ENCODE measurements around the gene ZNF423.
A peak's percentile ranks its signal among the peaks of the same experiment; 100 is the strongest.
"Not testable (repeated sequence)": the region's sequence is repeated elsewhere in the genome, so short reads cannot be mapped to it uniquely, and the experiment has no call there.

ZNF423 gene

GRCh38 chr16:49693445-49693844, 162.5 kb downstream of the ZNF423 start:
- peak in 1 of 3 experiments; percentile 7 for DNase-seq

- DNase-seq, result no peak
Observed at GRCh38 chr16:49690778-49691177, 165.1 kb downstream of the ZNF423 start.

DNA sequence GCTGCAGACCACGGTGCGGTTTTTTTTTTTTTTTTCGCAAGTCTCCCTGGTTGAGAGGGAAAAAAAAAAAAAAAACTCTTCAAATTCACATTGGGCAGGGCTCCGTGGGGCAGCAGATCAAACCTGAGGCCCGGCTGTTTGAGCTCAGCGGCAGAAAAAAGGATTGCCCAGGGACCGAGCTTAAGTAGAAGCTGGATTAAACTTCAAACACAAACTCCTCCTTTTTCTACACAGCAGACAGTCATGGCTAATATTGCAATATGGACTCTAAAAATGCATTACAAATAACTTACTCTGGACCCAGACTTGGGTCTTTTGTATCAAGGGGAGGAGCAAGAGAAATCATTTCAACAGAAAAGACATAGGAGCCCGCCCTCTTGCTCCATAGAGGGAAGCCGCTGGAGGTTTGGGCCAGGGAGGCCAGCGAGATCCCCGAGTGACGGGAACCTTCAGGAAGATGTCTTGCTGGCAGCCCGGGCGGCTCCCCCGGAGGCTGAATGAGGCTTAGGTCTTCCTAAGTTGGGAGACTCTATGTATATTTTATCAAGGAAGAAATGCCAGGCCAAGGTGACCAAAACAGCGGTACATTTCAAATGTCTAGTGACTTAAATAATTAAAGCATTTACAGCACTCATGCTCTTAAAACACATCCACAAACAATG, 167.7 kb downstream of the ZNF423 start:
- no peak for DNase-seq

DNA sequence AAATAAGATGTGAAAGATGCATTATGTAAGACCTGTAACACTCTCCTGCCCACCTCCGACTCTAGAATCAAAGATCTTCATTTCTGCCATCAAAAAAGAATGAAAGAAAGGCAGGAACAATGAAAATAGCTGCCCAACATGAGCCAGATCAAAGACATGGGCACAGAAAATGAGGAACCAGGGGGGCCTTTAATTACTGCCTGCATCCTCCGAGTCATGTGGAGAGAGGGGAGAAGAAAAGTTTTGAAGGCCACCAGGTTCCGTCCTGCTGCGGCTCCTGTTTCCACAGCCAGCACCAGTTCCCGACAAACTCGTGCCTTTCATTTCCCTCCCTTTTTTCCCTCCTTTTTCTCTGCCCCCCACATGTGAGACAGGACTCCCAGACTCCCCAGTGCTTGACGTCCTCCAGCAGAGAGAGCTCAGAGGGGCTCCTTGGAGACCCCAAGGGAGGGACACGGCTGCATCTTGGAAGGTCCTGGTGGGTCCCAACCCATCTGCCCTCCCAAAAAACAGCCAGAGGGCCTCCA, 168.4 kb downstream of the ZNF423 start:
- no peak for DNase-seq

- no peak for DNase-seq
Observed at GRCh38 chr16:49684696-49685095, 171.2 kb downstream of the ZNF423 start.

DNA sequence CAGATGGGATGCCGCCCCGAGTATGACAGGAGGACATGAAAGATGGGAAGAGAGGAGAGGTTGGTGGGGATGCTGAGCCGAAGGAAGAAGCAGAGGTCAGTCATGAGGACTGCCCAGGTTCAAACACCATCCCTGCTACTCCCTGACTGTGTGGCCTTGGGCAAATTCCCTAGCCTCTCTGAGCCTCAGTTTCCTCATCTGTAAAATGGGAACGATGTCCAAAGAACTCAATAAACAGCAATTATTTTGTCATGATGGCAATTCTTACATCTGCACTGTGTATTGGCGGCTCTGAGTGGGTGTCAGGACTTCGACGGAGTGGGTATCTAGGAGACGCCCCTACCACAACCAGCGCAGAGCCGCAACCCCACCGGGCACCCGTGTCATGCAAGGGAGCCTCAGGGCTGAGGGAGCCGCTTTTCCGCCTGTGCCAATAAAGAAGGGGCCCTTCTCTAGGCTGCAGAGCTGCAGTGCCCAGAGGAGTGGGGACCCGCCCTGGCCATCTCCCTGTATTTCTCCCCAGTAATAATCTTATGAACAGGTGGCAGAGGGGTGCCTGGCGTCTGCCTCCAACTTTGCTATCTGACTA, 173.2 kb downstream of the ZNF423 start:
- no peak for DNase-seq

DNA sequence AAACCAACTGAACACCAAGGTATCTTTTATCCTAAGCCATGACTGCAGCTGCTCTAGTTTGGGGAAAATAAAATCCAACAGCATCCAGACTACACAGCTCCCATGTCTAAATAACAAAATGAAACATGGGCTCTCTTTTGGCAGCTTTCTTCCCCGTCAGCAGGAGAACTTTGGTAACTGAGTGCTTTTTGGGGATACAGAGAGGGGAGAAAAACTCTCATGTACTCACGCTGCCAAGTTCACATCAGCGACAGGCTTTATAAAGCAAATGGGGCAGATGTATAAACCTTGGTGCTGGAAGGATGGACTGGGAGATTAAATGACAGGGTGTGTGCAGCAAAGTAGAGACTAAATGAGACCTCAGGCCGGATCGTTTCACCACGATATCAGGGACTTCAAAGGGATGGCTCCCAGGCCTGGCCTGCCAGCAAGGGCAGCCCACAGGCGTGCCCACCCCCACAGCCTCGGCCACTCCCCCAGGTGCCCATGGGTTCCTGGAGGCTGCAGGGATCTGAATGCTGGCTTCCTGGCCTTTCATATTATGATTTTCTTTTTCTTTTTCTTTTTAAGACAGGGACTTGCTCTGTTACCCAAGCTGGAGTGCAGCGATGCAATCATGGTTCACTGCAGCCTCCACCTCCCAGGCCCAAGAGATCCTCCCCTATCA, 174.6 kb downstream of the ZNF423 start:
- no peak for DNase-seq

DNA sequence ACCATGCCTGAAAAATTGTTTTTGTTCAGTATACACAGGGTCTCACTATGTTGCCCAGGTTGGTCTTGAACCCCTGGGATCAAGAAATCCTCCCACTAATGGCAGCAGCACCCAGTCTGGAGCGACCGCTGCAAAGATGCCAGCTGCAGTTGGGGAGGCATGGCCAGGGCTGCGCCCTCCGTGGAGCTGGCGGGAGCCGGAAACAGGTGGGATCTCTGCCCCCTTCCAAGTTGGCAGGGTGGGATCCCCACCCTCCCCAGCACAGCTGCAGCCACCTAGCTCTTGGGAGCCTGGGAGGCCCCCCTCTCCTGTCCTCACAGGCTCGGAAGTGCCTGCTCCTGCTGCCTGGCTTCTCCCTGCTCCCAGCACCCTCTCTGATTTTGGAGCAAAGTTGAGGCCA, 176.8 kb downstream of the ZNF423 start:
- DNase-seq, result no peak

GRCh38 chr16:49677661-49678060, 178.3 kb downstream of the ZNF423 start:
- not testable (repeated sequence) for DNase-seq

DNA sequence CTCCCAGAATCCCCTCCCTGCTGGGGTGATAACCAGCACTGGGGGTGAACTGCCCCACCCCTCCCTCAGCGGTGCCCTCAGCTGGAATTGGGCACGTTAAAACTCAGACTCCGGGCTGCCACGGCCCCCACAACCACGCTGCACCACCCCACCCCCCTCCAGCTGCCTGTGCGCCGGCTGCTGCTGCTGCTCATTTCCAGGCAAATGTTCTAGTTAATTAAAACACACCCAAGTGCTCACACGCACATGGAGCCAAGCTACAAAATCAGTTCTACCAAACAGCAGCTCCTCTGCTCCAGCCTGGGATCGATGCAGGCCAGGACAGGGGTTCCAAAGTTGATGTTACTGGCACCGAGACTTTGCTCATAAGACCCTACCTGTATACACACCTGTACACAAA, 180.5 kb downstream of the ZNF423 start:
- DNase-seq, result no peak

- no peak for DNase-seq
Observed at GRCh38 chr16:49674990-49675389, 180.9 kb downstream of the ZNF423 start.

DNA sequence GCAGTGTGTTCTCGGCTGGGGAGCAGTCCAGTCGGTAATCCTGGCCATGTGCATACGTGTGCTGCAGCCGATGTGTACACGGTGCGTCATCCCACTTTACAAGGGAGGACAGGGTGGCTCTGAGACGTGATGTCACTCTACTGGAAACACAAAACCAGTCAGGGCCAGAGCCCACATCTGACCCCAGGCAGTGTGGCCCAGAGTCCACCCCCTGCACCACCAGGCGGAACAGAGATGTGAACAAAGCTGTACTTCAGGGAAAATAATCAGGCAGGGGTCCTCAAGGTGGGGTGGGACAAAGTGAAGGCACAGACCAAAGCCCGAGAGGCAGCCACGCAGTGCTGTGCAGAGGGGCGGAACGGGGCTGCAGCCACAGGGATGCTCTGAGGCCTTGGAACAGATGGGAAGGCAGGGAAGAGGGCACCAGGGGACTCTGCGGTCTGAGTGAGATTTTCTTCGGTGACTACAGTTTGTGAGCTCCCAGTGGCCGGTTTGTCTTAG, 181.5 kb downstream of the ZNF423 start:
- DNase-seq, result no peak

- no peak for DNase-seq
Observed at GRCh38 chr16:49673442-49673841, 182.5 kb downstream of the ZNF423 start.

GRCh38 chr16:49672753-49673152, 183.2 kb downstream of the ZNF423 start:
- DNase-seq, result peak in 2 of 3 experiments; percentile 67 to 81

- DNase-seq, result no peak
Observed at GRCh38 chr16:49671333-49671732, 184.6 kb downstream of the ZNF423 start.

DNA sequence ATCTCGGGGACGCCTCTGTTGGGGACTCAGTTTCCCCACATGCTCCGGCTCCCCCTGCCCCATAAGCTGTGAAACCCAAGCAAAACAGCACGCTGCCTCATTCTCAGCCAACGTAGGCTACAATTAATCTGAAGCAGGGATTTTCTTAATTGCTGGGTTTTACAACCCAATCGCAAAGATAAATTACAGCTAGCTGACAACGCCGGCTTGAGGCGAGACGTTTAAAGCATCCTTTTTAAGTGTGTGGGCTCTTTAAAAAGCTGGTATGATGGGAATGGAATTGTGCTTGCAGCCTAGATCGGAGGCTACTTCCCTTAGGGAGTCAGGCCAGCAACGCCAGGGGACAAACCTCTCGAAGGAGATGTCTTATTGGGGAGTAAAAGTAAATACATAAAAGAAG, 185.3 kb downstream of the ZNF423 start:
- DNase-seq, result peak in 2 of 3 experiments; percentile 12 to 64

GRCh38 chr16:49665482-49666230, 190.3 kb downstream of the ZNF423 start:
- no peak for DNase-seq

DNA sequence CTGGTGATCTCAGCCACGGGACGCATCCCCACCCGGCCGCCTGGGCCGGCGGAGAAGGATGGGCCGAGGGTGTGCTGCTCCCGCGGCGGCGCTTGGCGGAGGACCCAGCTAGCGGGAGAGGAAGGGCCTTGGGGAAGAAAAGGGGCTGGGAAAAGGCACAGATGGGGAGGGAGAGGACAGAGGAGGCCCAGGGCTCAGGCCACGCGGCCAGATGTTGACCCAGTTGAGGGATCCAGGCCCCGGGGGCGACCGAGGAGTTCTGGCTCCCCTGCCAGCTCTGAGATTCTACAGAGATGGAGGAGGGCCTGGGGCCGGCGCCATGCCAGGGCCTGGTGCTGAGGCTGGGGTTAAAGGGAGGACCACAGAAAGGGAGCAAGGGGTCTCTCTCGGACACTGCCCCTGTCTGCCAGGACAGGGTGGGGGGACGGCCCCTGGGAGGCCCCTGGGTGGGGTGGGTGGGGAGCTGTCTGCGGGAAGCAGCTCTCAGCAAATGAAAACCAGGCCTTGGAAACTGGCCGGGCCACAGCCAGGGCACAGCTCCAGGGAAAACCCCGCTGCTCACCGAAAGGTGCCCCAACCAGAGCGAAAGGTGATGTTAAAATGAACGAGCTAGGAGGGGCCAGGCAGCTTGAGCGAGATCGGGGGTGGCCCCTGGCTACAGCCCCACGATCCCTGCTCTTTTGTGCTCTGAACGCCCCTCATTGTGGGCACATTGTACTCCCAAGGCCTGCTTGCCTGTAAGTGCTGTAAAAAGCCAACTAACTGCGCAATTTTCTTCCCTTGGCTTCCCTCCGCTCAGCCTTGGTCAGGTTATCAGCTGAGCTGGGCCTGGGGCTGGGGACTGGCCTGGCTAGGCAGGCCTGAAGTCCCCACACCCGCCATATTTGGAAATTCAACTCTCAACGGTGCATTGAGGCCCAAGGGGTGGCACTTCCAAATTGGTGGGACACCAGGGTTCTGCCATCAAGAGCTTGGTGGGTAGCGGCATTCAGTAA, 191.4 kb downstream of the ZNF423 start:
- DNase-seq, result no peak

DNA sequence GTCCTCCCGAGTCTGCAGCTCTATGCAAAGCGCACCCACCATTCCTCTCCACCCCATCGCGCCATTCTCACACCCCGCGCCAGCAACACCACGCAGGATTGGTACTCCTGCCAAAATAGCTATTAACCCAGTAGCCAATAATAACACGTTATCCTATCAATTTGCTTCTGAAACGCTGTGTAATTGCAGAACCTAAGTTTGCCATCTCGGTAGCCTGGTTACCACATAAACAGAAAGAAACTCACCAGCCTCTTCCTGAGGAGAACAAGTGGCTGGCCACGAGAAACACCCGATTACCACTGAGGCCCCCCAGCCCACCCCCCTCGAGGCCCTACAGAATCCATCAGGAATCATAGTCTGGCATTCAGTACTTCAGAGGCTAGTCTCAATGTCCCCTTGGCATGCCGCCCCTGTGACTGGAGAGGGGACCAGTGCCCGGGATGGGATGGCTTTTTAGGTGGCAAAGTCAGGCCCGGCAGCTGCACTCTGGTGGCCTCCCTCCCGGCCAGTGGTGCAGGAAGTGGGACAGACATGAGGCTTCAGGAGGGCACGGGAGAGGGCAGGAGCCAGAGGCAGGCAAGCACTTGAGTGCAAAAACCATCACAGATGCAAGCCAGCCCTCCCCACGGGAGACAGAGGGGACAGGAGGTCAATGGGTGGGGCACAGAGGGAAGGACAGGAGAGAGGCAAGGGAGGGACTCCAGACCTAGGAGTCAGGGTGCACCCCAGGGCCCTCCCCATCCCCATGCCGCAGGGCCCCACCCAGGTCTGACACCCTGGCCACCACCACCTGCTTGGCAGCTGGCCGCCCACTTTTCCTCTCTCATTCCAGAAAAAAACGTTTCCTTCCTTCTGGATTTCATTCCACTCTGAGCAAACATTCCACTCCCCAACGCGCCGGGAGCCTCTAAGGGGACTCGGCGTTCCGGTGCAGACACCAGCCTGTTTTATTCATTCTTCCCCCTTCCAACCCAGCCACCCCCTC, 192.5 kb downstream of the ZNF423 start:
- peak in 1 of 3 experiments; percentile 50 for DNase-seq

GRCh38 chr16:49662569-49662968, 193.3 kb downstream of the ZNF423 start:
- DNase-seq, result no peak

Measured in NCI-H1417 (cell line).